Adrenal gland (tissue), 12 donors: Measurements from ENCODE around the gene TFF1. TPM values are rescaled to one million over a fixed set of nuclear protein-coding genes. Genes with fewer than 3 reads are reported as not detected.

Experiments
- DNase-seq, 7 donors: peaks; one replicate each; pipeline ENCODE4 v3.0.0-alpha.2; 2019 to 2020
- H3K27ac ChIP-seq, 5 donors: fragments of 200-600 bp; sonication (generic) in 4 of 5; 1 replicate in 3 of 5; 2 replicates in 2 of 5; pipeline versions ENCODE4 v1.5.1 to v1.8.0; 2016 to 2020; ENCODE audit warnings: mild to moderate bottlenecking in 1 of 5
- H3K27me3 ChIP-seq: fragments of 200-600 bp; 2 replicates; pipeline ENCODE4 v1.8.0; 2021
- H3K36me3 ChIP-seq, 2 donors: fragments of 200-600 bp; replicated peaks in 1 of 2; 1 replicate in 1 of 2; 2 replicates in 1 of 2; pipeline versions ENCODE4 v1.5.1 to v1.8.0; 2018 to 2022
- H3K4me1 ChIP-seq, 2 donors: fragments of 200-600 bp; replicated peaks in 1 of 2; 1 replicate in 1 of 2; 2 replicates in 1 of 2; pipeline versions ENCODE4 v1.5.1 to v1.8.0; 2018 to 2021
- H3K4me3 ChIP-seq, 4 donors: fragments of 200-600 bp; sonication (generic) in 3 of 4; one replicate each; pipeline ENCODE4 v1.5.1; 2016 to 2018
- H3K9me3 ChIP-seq, 3 donors: fragments of 200-600 bp; sonication (generic) in 1 of 3; replicated peaks in 1 of 3; 1 replicate in 2 of 3; 2 replicates in 1 of 3; pipeline versions ENCODE4 v1.5.1 to v1.8.0; 2016 to 2021
- POLR2A ChIP-seq, 2 donors: fragments of 450-650 bp; IDR thresholded peaks; one replicate each; pipeline ENCODE4 v1.6.1; 2017; ENCODE audit warnings: antibody characterized with exemption in 2 of 2, mild to moderate bottlenecking in 2 of 2, moderate library complexity in 1 of 2
- WGBS, 4 donors: extraction: QIAGEN DNeasy Blood & Tissue Kit in 2 of 4; methylation state at CpG; one replicate each; pipeline versions ENCODE4 v1.1.5 to v1.1.7; 2013 to 2017; 5-methylcytosine and 5-hydroxymethylcytosine counted together
- intact Hi-C, 2 donors: fragments of 100-400 bp; cut with DNase I; formaldehyde crosslinking; loops; one replicate each; pipeline versions ENCODE4 v1.14.1 to v1.15.0; 2022 to 2023
- polyA plus RNA-seq, 3 donors: library from polyadenylated mRNA; stranded (reverse); fragments of 200-250 nt in 2 of 3; fragments of 350-450 nt in 1 of 3; fragmentation: Illumina TruSeq in 1 of 3; extraction: RNeasy Lipid Tissue Mini Kit (QIAGEN cat#74804) in 1 of 3; gene quantifications; one replicate each; pipeline ENCODE4 v1.2.3, GENCODE V29; 2013 to 2014
- total RNA-seq, 9 donors: library from RNA; depleted of rRNA in 4 of 9; stranded (reverse); fragments of >200 nt in 4 of 9; fragments of 120-200 nt in 1 of 9; fragmentation: NEBNext Ultra II Directional in 1 of 9; extraction: Animal tissue kit (Norgen Biotek cat#: 25700) in 1 of 9; gene quantifications; one replicate each; pipeline versions ENCODE4 v1.1.0 to v1.2.4, GENCODE V29; 2013 to 2023
- TF ChIP-seq, protein P1 (sequence below), 6 experiments: fragments of 450-650 bp in 4 of 6; fragments of 200-600 bp in 2 of 6; sonication (generic) in 1 of 6; IDR thresholded peaks; 1 replicate in 5 of 6; 2 replicates in 1 of 6; pipeline versions ENCODE4 v1.5.1 to v1.8.0; 2016 to 2021; ENCODE audit warnings: antibody characterized with exemption in 6 of 6, mild to moderate bottlenecking in 2 of 6, moderate library complexity in 1 of 6
- donor health status: healthy with polysubstance abuse.
- donor health status: Bipolar disorder and iron deficiency.
- donor health status: DM: yes; HTN: yes; CAD: no.
- donor health status: DM: no; HTN: no; CAD: no.
- donor health status: DM: no; HTN: no; CAD: no.
- donor health status: DM: yes; HTN: yes; CAD: no.

TFF1 gene
- total and polyA plus RNA-seq, 12 donors: 0.39 to 1.5 (median 0.72) TPM; not detected in 9

DNA sequence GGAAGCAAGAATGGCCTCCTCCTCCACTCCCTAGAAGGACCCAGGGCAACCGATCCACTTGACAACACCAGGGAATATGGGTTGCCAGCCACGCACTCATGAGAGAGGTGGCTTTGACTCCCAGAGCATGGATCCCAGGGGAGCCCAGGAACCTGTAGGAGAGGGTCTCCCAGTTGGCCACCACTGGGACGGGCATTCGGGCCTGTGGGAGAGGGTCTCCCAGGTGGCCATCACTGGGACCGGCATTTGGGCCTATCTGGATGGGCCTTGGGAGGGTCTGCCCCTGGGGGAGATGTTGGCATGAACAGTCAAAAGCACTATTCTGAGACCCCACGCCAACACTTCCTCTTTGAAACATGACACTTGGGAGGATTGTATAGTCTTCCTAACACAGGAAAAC, 565 bp downstream of the TFF1 start:
- no peaks in the 10 kb centered on the region for H3K36me3 ChIP-seq
- H3K4me1 ChIP-seq: no peaks in the 10 kb centered on the region
- 84 to 91% (median 87%) methylated on average over 4 to 6 of the region's 6 CpGs for WGBS, 4 donors
- no peaks in the 10 kb centered on the region for H3K9me3 ChIP-seq
- no peak for DNase-seq
- H3K4me3 ChIP-seq: no peak overlapping the region
- peaks cover 6% of the 10 kb centered on the region for H3K27me3 ChIP-seq
- no peak for TF ChIP-seq POLR2A (IDR thresholded peaks at IDR 0.05)
- TF ChIP-seq, protein P1, sequence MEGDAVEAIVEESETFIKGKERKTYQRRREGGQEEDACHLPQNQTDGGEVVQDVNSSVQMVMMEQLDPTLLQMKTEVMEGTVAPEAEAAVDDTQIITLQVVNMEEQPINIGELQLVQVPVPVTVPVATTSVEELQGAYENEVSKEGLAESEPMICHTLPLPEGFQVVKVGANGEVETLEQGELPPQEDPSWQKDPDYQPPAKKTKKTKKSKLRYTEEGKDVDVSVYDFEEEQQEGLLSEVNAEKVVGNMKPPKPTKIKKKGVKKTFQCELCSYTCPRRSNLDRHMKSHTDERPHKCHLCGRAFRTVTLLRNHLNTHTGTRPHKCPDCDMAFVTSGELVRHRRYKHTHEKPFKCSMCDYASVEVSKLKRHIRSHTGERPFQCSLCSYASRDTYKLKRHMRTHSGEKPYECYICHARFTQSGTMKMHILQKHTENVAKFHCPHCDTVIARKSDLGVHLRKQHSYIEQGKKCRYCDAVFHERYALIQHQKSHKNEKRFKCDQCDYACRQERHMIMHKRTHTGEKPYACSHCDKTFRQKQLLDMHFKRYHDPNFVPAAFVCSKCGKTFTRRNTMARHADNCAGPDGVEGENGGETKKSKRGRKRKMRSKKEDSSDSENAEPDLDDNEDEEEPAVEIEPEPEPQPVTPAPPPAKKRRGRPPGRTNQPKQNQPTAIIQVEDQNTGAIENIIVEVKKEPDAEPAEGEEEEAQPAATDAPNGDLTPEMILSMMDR (IDR thresholded peaks at IDR 0.05): no peak
- intact Hi-C loops: no loop called here
- no peak overlapping the region for H3K27ac ChIP-seq

DNA sequence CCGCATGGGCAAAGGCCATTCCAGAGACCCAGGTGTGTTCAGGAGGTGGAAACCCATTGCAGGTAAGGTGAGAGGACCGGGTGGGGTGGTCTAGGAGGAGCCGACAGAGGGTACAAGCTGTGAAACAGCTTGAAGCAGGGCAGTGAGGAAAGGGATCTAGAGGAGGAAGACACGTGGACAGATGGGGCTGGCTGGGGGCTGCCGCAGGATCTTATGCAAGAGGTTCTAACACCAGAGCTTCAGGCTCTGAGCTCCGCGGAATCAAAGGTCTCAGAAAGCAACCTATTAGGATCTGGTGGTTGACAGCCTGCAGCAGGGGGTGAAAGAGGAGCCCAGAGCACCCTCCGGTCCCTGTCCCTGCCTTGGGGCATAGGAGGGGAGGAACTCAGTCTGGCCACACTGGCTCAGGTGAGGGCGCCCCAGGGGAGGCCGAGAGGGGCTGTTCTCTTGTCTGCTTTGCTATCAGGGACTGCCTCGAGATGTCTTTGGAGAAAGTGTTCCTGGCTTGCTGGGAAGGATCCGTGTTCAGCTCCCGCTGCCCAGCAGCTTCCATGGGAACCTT, 1.9 kb downstream of the TFF1 start:
- intact Hi-C loops: no loop called here

DNA sequence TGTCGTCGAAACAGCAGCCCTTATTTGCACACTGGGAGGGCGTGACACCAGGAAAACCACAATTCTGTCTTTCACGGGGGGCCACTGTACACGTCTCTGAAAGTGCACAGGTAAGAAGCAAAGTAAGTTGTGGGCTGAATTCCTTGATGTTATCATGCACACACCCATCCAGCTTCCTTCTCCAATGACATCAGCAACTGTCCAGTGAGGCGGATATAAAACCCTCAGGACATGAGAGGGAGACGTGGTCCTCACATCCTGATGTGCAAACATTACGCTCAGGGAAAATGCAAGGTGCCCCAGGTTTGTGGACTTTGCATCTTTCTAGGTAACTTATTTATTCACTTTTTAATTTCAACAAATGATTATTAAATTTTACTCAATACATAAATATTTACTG, 3.0 kb downstream of the TFF1 start:
- Histone ChIP-seq H3K4me3 (no peak overlapping the region), H3K9me3 (no peaks in the 10 kb centered on the region), H3K27ac (no peak overlapping the region), H3K36me3 (no peaks in the 10 kb centered on the region), H3K27me3 (peaks cover 6% of the 10 kb centered on the region), H3K4me1 (no peaks in the 10 kb centered on the region)
- no peak for DNase-seq
- intact Hi-C loops: no loop called here
- WGBS, 4 donors: 74 to 84% (median 79%) methylated on average over 8 of the region's 8 CpGs
- TF ChIP-seq, protein P1 (IDR thresholded peaks at IDR 0.05): no peak
- no peak for TF ChIP-seq POLR2A (IDR thresholded peaks at IDR 0.05)

More for the DNA sequence above, 1.9 kb downstream of the TFF1 start:
- no peaks in the 10 kb centered on the region for H3K9me3 ChIP-seq
- H3K27me3 ChIP-seq: peaks cover 6% of the 10 kb centered on the region
- 75 to 86% (median 80%) methylated on average over 10 to 13 of the region's 13 CpGs for WGBS, 4 donors
- H3K36me3 ChIP-seq: no peaks in the 10 kb centered on the region
- TF ChIP-seq POLR2A (IDR thresholded peaks at IDR 0.05): no peak
- TF ChIP-seq, protein P1 (IDR thresholded peaks at IDR 0.05): no peak
- no peak overlapping the region for H3K4me3 ChIP-seq
- no peak for DNase-seq
- no peak overlapping the region for H3K27ac ChIP-seq
- H3K4me1 ChIP-seq: no peaks in the 10 kb centered on the region

DNA sequence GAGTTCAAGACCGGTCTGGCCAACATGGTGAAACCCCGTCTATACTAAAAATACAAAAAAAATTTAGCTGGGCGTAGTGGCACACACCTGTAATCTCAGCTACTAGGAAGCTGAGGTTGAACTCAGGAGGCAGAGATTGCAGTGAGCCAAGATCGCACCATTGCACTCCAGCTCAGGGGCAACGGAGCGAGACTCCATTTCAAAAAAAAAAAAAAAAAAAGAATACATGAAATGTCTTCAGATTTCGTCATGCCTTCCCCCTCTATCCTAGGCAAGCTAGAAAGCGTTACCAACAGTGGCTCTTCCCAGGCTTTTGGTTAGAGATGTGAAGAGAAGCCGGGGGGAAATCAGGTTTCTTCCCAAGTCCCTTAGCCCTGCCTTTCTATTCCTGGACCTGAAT, 3.6 kb downstream of the TFF1 start:
- Histone ChIP-seq H3K36me3 (no peaks in the 10 kb centered on the region), H3K27ac (no peak overlapping the region), H3K4me1 (no peaks in the 10 kb centered on the region), H3K27me3 (peaks cover 6% of the 10 kb centered on the region), H3K9me3 (no peaks in the 10 kb centered on the region), H3K4me3 (no peak overlapping the region)
- no peak for DNase-seq
- WGBS, 4 donors: 69 to 83% (median 77%) methylated on average over 9 of the region's 9 CpGs
- TF ChIP-seq, protein P1 (IDR thresholded peaks at IDR 0.05): no peak
- no peak for TF ChIP-seq POLR2A (IDR thresholded peaks at IDR 0.05)
- intact Hi-C loops: no loop called here
